Measurements from ENCODE around the gene RBM20. TPM values are rescaled to one million over a fixed set of nuclear protein-coding genes. Genes with fewer than 3 reads are reported as not detected.

Gene RBM20
- not detected in 2 replicates for total RNA-seq

GRCh38 chr10:110643653-110644597 lies at the start of gene RBM20:
RBM20 (plus strand) TSS chr10:110644336; CDS start chr10:110644455, 119 bp downstream.

GRCh38 chr10:110871298-110872084 lies 227.4 kb downstream of the RBM20 start, which contains the start of gene PDCD4:
PDCD4 (plus strand) TSS chr10:110871928; CDS start chr10:110876028, 4,100 bp downstream.

Other genes with a start within 250 kb of the RBM20 start
- 4.5 and 6.9 TPM in 2 replicates for gene DUSP5, start 146.4 kb upstream of the RBM20 start, total RNA-seq
- 19.3 and 21.2 TPM in 2 replicates for gene SMC3, start 76.6 kb upstream of the RBM20 start, total RNA-seq
- 80.8 and 81.2 TPM in 2 replicates for gene PDCD4, start 227.6 kb downstream of the RBM20 start, total RNA-seq

All from cardiac ventricle fibroblast (primary cell).